AG09319 (cell line): ENCODE measurements around the gene UMAD1.
A peak's percentile ranks its signal among the peaks of the same experiment; 100 is the strongest.

Experiments
- DNase-seq: peaks from one replicate; pipeline ENCODE4 v3.0.0-alpha.2; 2010; ENCODE audit warnings: low read depth; ENCODE audit errors: extremely low read depth
- TF ChIP-seq, protein P1 (sequence below): IDR thresholded peaks from 2 replicates; pipeline ENCODE4 v1.5.1; 2011; ENCODE audit warnings: low read depth, mild to moderate bottlenecking, inconsistent platforms, low read length, moderate library complexity

The UMAD1 gene

DNA sequence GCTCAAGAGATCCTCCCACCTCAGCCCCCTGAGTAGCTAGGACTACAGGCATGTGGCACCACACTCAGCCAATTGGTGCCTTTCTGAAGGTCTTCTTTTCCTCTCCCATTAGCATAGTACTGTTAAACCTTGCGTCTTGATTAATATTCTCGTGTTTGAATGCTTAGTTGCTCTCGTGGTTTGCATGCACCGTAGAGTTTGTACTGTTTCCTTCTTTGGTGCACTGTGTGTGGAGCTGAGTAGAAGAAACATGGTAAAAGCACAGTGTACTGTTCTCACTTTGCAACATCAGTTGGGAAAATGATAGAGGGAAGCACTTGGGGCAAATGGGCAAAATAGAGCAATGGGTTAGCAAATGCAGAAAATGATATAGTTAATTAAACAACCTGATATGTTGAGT is 105.4 kb downstream of the UMAD1 start:
- TF ChIP-seq, protein P1, sequence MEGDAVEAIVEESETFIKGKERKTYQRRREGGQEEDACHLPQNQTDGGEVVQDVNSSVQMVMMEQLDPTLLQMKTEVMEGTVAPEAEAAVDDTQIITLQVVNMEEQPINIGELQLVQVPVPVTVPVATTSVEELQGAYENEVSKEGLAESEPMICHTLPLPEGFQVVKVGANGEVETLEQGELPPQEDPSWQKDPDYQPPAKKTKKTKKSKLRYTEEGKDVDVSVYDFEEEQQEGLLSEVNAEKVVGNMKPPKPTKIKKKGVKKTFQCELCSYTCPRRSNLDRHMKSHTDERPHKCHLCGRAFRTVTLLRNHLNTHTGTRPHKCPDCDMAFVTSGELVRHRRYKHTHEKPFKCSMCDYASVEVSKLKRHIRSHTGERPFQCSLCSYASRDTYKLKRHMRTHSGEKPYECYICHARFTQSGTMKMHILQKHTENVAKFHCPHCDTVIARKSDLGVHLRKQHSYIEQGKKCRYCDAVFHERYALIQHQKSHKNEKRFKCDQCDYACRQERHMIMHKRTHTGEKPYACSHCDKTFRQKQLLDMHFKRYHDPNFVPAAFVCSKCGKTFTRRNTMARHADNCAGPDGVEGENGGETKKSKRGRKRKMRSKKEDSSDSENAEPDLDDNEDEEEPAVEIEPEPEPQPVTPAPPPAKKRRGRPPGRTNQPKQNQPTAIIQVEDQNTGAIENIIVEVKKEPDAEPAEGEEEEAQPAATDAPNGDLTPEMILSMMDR, result no peak
- DNase-seq, result no peak

DNA sequence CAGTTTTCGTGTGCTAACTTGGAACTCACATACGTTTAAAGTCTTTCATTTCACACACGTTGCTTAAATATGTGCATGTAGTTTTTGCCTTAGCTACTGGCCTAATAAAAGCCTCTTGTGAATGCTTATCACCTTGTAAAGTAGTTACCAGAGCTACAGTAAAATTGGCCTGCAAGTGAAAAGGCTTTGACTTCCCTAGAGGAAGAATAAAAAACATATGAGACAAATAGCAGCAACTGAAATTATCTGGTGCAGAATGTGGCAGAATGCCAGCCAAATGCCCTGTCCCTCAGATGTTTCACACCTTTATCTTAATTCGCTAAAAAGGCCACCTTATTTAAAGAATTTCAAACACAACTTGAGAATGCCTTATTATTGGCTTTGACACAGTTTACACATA is 105.9 kb downstream of the UMAD1 start:
- no peak for DNase-seq
- TF ChIP-seq, protein P1, result no peak

DNA sequence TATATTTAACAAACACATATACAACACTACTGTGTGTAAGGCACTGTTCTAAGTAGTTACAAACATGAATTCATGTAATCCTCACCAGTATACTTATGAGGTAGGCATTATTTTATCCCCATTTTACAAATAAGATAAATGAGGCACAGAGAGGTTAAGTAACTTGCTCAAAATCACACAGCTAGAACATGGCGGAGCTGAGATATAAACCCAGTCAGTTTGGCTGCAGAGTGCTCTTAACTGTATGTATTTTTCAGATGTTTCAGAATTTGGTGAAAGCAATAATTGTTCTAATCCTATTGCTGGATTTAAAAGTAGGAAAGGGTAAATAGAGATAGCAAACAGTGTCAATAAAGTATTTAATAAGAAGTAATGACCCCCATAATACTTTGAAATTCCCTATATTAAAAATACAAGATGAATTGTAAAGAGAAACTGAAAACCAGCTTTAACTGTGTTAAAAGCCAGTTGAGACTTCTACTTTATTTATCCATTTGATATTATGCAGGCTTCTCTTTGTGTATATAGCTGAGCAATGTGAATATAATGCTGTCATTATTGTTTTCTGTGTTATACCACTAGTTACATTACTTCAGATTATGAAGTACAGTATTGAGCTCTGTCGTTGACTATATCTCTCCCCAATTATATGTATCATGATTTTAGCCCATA is 110.2 kb downstream of the UMAD1 start:
- TF ChIP-seq, protein P1, result no peak
- DNase-seq, result no peak

DNA sequence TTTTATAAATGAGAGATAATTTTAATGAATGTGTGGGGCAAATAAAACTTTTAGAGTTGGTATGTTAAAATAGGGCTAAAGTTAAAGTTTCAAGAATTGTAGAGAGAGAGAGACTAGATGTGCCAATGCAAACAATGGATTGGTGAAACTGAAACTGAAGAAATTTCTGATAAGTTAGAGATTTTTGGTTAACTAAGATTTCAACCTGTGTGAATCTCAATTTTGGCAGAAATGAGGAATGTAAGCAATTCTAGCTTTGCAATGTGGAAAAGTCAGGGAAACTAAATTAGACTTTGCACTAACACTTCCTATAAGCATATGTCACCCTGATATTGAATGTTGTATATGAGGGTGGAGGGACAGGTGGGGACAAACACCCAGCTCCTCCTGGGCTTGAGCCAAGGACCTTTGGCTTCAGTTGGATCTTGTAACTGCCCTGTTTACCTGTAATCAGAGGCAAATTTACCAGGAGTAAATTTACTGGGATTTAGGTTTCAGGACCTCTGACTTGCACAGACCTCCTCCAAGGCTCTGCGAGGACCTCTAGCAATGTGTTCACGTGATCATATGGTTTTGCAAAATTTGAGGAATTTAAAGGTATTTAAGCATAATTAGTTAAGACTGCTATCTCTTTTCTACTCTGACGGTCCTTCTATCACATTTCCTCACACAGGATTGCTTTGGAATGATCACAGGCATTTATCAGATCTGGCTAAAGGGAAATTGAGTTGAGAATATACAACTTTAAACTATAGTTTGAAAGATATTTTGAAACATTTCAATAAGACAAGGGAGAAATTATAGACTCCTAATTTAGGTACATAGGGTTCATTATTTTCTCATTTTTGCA is 110.9 kb downstream of the UMAD1 start:
- no peak for DNase-seq
- TF ChIP-seq, protein P1, result no peak

DNA sequence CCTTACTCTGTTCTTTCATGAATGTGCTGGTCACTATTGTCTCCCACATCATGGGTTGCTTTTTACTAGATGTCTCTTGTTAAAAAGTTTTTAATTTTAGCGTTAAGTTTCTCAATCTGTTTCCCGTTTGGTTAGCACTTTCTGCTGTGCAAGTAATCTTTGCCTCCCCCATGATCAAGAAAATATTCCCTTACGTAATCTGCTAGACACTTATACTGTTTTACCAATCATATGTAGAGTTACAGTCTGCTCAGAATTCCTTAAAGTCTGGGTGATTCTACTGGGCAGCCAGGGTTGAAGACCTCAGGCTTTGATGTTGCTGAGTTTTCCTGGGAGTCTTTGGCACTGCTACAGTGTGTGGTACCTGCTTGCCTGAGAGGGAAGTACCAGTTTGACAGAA is 116.0 kb downstream of the UMAD1 start:
- TF ChIP-seq, protein P1, result no peak
- no peak for DNase-seq

DNA sequence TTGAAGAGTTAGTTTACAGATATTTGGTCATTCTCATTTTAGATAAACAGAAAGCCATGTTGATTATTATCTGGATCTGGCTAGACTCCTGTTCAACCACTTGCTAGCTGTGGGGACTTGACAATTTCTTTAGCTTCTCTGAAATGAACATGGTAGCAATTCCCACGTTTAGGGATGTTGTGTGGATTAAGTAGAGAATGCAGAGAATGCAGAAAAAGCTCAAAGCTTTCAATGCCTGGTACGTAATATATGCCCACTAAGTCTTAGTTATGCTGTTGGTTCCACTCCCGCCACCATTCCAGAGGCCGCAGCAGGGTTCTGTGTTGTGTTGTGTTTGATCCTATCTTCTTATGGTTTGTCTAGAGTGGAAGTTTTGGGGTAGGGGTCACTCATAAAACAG is 117.0 kb downstream of the UMAD1 start:
- TF ChIP-seq, protein P1, result no peak

DNA sequence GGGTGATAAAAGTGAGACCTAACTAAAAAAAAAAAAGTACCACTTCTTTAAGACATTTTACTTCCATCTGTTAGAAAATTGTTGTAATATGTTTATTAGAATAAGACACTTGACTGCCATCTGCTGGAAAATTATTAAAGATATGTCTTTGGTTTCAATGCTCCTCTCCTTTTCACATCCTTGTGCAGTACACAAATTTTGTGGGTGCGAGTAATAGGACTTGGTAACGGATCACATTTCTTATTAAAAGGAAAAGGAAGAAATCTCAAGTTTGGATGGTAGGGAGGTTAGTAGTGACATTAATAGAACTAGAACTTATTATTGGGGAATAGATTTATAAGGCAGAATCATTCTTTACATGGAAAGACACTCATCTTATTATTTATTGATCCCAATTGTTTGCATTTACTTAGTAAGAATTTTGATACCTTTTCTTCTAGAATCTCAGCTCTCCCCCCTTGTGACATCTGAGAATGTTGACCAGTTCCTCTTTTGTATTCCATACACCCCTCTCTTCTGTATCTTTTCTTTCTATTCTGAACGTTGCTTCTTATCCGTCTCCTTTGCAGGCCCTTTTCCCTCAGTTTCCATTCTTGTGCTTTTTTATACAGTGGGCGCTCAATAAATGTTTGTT is 120.9 kb downstream of the UMAD1 start:
- DNase-seq, result no peak
- TF ChIP-seq, protein P1, result peak; percentile 29

More for the DNA sequence above, 117.0 kb downstream of the UMAD1 start:
- no peak for DNase-seq
